Endothelial cell of umbilical vein (primary cell): ENCODE measurements around the gene MCF2L. TPM values are rescaled to one million over a fixed set of nuclear protein-coding genes. Genes with fewer than 3 reads are reported as not detected.

Experiments
- BruUV-seq: library from RNA; stranded (reverse); fragments of 400-500 nt; replicated peaks from 2 replicates; lab custom pipeline; 2021; lab: Mats Ljungman, UMichigan
- CTCF ChIA-PET: fragments of 300-600, 350-600 bp; sonication (Branson Sonifier 250); formaldehyde crosslinking; loops from one replicate; lab custom pipeline; 2021; ENCODE audit warnings: antibody characterized with exemption, inconsistent platforms; lab: Charles Lee
- POLR2A ChIA-PET: fragments of 300-600, 350-600 bp; sonication (Branson Sonifier 250); formaldehyde crosslinking; loops from one replicate; lab custom pipeline; 2021; ENCODE audit warnings: antibody characterized with exemption, inconsistent platforms; lab: Charles Lee
- DNase-seq: peaks from one replicate; pipeline ENCODE4 v3.0.0-alpha.2; 2011; ENCODE audit warnings: low read depth, low spot score
- FAIRE-seq: peaks from 2 replicates; lab custom pipeline; 2011; peaks lifted over from hg19 to GRCh38; lab: Jason Lieb, UNC
- H2AFZ ChIP-seq: 2 replicates; pipeline ENCODE4 v1.6.0; 2012; ENCODE audit warnings: low read depth, low read length, control low read depth, inconsistent platforms
- H3K27ac ChIP-seq: 2 replicates; pipeline ENCODE4 v1.5.1; 2011; ENCODE audit warnings: low read depth, mild to moderate bottlenecking, control low read depth, low read length, moderate library complexity; ENCODE audit not compliant: insufficient read depth
- H3K27me3 ChIP-seq, 2 experiments: 2 replicates each; pipeline versions ENCODE4 v1.6.0 to v1.6.1; 2011; ENCODE audit warnings: low read length in 2 of 2, mixed read lengths in 1 of 2; ENCODE audit not compliant: control insufficient read depth in 2 of 2, insufficient read depth in 2 of 2
- H3K36me3 ChIP-seq, 2 experiments: 2 replicates in 1 of 2; 3 replicates in 1 of 2; pipeline ENCODE4 v1.5.1; 2011; ENCODE audit warnings: low read length in 2 of 2, mild to moderate bottlenecking in 1 of 2, moderate library complexity in 1 of 2; ENCODE audit not compliant: control insufficient read depth in 2 of 2, insufficient read depth in 2 of 2; ENCODE audit errors: extremely low read depth in 1 of 2
- H3K4me1 ChIP-seq: 3 replicates; pipeline ENCODE4 v1.5.1; 2011; ENCODE audit warnings: mild to moderate bottlenecking, low read length; ENCODE audit not compliant: control insufficient read depth, insufficient read depth; ENCODE audit errors: extremely low read depth
- H3K4me2 ChIP-seq: 2 replicates; pipeline ENCODE4 v1.6.1; 2011; ENCODE audit warnings: low read length, control low read depth, mixed read lengths; ENCODE audit not compliant: insufficient read depth
- H3K4me3 ChIP-seq, 3 experiments: fragments of 200-600 bp in 1 of 3; sonication (generic), shearing (Covaris generic) in 1 of 3; replicated peaks in 1 of 3; 2 replicates each; pipeline ENCODE4 v1.5.1; 2011 to 2016; ENCODE audit warnings: control low read depth in 3 of 3, low read length in 3 of 3, mild to moderate bottlenecking in 2 of 3, inconsistent platforms in 1 of 3, low read depth in 1 of 3, moderate library complexity in 1 of 3; ENCODE audit not compliant: insufficient read depth in 1 of 3
- H3K79me2 ChIP-seq: 2 replicates; pipeline ENCODE4 v1.6.0; 2012; ENCODE audit warnings: low read length, inconsistent platforms; ENCODE audit not compliant: control insufficient read depth, insufficient read depth
- H3K9ac ChIP-seq: replicated peaks from 2 replicates; pipeline ENCODE3; 2011; ENCODE audit warnings: low read length, control low read depth; ENCODE audit not compliant: insufficient read depth; ENCODE audit errors: extremely low read depth
- H3K9me1 ChIP-seq: replicated peaks from 3 replicates; pipeline ENCODE4 v1.6.0; 2011; ENCODE audit warnings: mild to moderate bottlenecking, low read length; ENCODE audit not compliant: control insufficient read depth, insufficient read depth; ENCODE audit errors: extremely low read depth
- H3K9me3 ChIP-seq: replicated peaks from 2 replicates; pipeline ENCODE4 v1.5.1; 2012; ENCODE audit warnings: low read length, inconsistent platforms; ENCODE audit not compliant: control insufficient read depth, insufficient read depth
- H4K20me1 ChIP-seq: replicated peaks from 2 replicates; pipeline ENCODE3; 2011; ENCODE audit warnings: mild to moderate bottlenecking, low read length; ENCODE audit not compliant: control insufficient read depth, insufficient read depth; ENCODE audit errors: extremely low read depth
- EZH2 ChIP-seq: IDR thresholded peaks from 2 replicates; pipeline ENCODE4 v1.6.1; 2012; ENCODE audit warnings: borderline replicate concordance, low read depth, mild to moderate bottlenecking, moderate library complexity, low read length, inconsistent platforms; ENCODE audit not compliant: severe bottlenecking
- FOS ChIP-seq: IDR thresholded peaks from 2 replicates; pipeline ENCODE4 v1.6.1; 2011; ENCODE audit warnings: mild to moderate bottlenecking, low read length, moderate library complexity, borderline replicate concordance; ENCODE audit not compliant: insufficient read depth
- GATA2 ChIP-seq: IDR thresholded peaks from 2 replicates; pipeline ENCODE4 v1.7.0; 2011; ENCODE audit warnings: low read depth, mild to moderate bottlenecking, moderate library complexity, mixed read lengths, low read length; ENCODE audit not compliant: insufficient read length, insufficient read depth
- JUN ChIP-seq: IDR thresholded peaks from 2 replicates; pipeline ENCODE4 v1.6.1; 2011; ENCODE audit warnings: borderline replicate concordance, low read depth; ENCODE audit not compliant: insufficient read length, insufficient read depth
- MAX ChIP-seq: IDR thresholded peaks from 2 replicates; pipeline ENCODE4 v1.6.1; 2011; ENCODE audit not compliant: insufficient read depth, insufficient read length
- MYC ChIP-seq: IDR thresholded peaks from one replicate; pipeline ENCODE4 v1.6.1; 2011; ENCODE audit warnings: mild to moderate bottlenecking, low read depth, low read length
- POLR2A ChIP-seq: IDR thresholded peaks from 2 replicates; pipeline ENCODE4 v1.6.1; 2012; ENCODE audit warnings: low read depth, mild to moderate bottlenecking, control low read depth, low read length
- POLR2AphosphoS5 ChIP-seq: IDR thresholded peaks from 2 replicates; pipeline ENCODE4 v1.6.1; 2012; ENCODE audit warnings: low read depth, mild to moderate bottlenecking, control low read depth, low read length, moderate library complexity; ENCODE audit not compliant: insufficient read depth
- dilution Hi-C: fragments of 300-500 bp; cut with MboI; formaldehyde crosslinking; loops from one replicate; pipeline ENCODE4 v1.15.0; 2019; ENCODE audit warnings: low sequenced_read_pairs; ENCODE audit not compliant: extremely low pct_ligation_motif_present
- intact Hi-C: fragments of 100-400 bp; cut with micrococcal nuclease; formaldehyde crosslinking; loops from one replicate; pipeline ENCODE4 v1.10.0; 2022
- polyA plus RNA-seq, 4 experiments: library from polyadenylated mRNA; depleted of rRNA in 3 of 4; stranded (reverse) in 3 of 4; unstranded in 1 of 4; fragments of >200 nt; gene quantifications; 2 replicates each; pipeline versions ENCODE4 v1.2.1 to v1.2.3, GENCODE V29; 2011 to 2012; ENCODE audit warnings: missing spikeins in 1 of 4
- total RNA-seq: library from RNA; stranded (reverse); gene quantifications from 2 replicates; pipeline ENCODE4 v1.2.3, GENCODE V29; 2021
- TF ChIP-seq, protein P1 (sequence below), 2 donors: IDR thresholded peaks; 1 replicate in 1 of 2; 2 replicates in 1 of 2; pipeline ENCODE4 v1.5.1; 2011; ENCODE audit warnings: low read length in 2 of 2, mild to moderate bottlenecking in 2 of 2, moderate library complexity in 2 of 2, control low read depth in 1 of 2, inconsistent platforms in 1 of 2, low read depth in 1 of 2; ENCODE audit not compliant: insufficient read depth in 1 of 2; ENCODE audit errors: extremely low read depth in 1 of 2

MCF2L gene
- total and polyA plus RNA-seq, 2 donors (not counting 3 experiments of a cell fraction or from before 2014, with no cell fraction given) = 0.33 to 0.58 TPM

DNA sequence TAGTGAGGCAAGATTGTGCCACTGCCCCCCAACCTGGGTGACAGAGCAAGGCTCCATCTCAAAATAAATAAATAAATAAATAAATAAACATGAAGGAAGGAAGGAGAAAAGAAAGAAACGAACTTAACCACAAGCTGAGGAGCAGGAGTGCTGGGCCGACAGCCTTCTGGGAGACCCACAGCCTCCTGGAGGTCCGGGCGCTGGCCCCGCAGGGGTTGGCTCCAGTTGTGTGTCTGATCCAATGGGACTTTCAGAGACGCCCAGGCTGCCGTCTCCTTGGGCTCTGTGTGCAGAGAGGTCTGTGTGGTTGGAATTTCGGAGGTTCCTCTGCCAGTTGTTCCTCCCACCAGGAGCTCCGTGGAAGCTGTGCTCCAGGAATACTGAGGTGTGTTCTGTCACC lies 36.0 kb upstream of the MCF2L start:
- ChIA-PET POLR2A (no interaction called here), CTCF (interaction anchor here (3.0 kb wide), 1 partner anchor 10 kb away, joined by 13 read pairs; no protein-coding TSS in a partner anchor)
- Histone ChIP-seq H3K27ac (no peak overlapping the region), H3K9ac (no peak overlapping the region), H3K36me3 (no peaks in the 10 kb centered on the region), H3K27me3 (peaks cover 21 to 30% of the 10 kb centered on the region in 2 experiments), H3K4me3 (no peak overlapping the region), H3K9me1 (no peaks in the 10 kb centered on the region), H2AFZ (no peak overlapping the region), H3K9me3 (no peaks in the 10 kb centered on the region), H3K79me2 (no peaks in the 10 kb centered on the region), H3K4me1 (peaks cover 7% of the 10 kb centered on the region), H3K4me2 (no peak overlapping the region), H4K20me1 (no peaks in the 10 kb centered on the region)
- no peak for DNase-seq
- intact Hi-C loops = no loop called here
- FAIRE-seq = no peak
- dilution Hi-C loops = no loop called here
- BruUV-seq = no TSS peak
- TF ChIP-seq, protein P1, sequence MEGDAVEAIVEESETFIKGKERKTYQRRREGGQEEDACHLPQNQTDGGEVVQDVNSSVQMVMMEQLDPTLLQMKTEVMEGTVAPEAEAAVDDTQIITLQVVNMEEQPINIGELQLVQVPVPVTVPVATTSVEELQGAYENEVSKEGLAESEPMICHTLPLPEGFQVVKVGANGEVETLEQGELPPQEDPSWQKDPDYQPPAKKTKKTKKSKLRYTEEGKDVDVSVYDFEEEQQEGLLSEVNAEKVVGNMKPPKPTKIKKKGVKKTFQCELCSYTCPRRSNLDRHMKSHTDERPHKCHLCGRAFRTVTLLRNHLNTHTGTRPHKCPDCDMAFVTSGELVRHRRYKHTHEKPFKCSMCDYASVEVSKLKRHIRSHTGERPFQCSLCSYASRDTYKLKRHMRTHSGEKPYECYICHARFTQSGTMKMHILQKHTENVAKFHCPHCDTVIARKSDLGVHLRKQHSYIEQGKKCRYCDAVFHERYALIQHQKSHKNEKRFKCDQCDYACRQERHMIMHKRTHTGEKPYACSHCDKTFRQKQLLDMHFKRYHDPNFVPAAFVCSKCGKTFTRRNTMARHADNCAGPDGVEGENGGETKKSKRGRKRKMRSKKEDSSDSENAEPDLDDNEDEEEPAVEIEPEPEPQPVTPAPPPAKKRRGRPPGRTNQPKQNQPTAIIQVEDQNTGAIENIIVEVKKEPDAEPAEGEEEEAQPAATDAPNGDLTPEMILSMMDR (IDR thresholded peaks at IDR 0.05; ENCODE audit: extremely low read depth in 1 of 2, insufficient read depth in 1 of 2, low read depth in 1 of 2, low read length in 2 of 2) = no peak
- TF ChIP-seq JUN (no peak), MYC (no peak), EZH2 (no peak), MAX (no peak)

- Histone ChIP-seq H4K20me1 (no peaks in the 10 kb centered on the region), H2AFZ (no peak overlapping the region), H3K9me1 (no peaks in the 10 kb centered on the region), H3K9ac (no peak overlapping the region), H3K27me3 (peaks cover 16 to 24% of the 10 kb centered on the region in 2 experiments), H3K4me3 (no peak overlapping the region), H3K4me1 (peaks cover 7% of the 10 kb centered on the region), H3K4me2 (no peak overlapping the region), H3K9me3 (no peaks in the 10 kb centered on the region), H3K27ac (no peak overlapping the region), H3K79me2 (no peaks in the 10 kb centered on the region), H3K36me3 (no peaks in the 10 kb centered on the region)
- CTCF ChIA-PET = no interaction called here
- dilution Hi-C loops (no loop called here), intact Hi-C loops (no loop called here)
- FAIRE-seq (no peak), DNase-seq (no peak)
- POLR2A ChIA-PET = no interaction called here
- BruUV-seq = no TSS peak
- TF ChIP-seq GATA2 (no peak), MYC (no peak), JUN (no peak), MAX (no peak), POLR2A (no peak), EZH2 (no peak), POLR2AphosphoS5 (no peak), FOS (no peak)
- TF ChIP-seq, protein P1 (IDR thresholded peaks at IDR 0.05; ENCODE audit: extremely low read depth in 1 of 2, insufficient read depth in 1 of 2, low read depth in 1 of 2, low read length in 2 of 2) = no peak
These were observed 35.4 kb upstream of the MCF2L start for GRCh38 chr13:112933649-112934048.
